Fibroblast of skin of left biceps (primary cell): ENCODE measurements around the gene ALPI.
"Not testable (repeated sequence)": the region's sequence is repeated elsewhere in the genome, so short reads cannot be mapped to it uniquely, and the experiment has no call there.

Experiments
- DNase-seq, 2 experiments: peaks; one replicate each; pipeline ENCODE4 v3.0.0-alpha.2; 2013; ENCODE audit warnings: low read depth in 2 of 2

The ALPI gene

GRCh38 chr2:232441922-232442321 is 14.0 kb upstream of the ALPI start:
- DNase-seq, result not testable (repeated sequence)

- not testable (repeated sequence) for DNase-seq
Measured at GRCh38 chr2:232442431-232442830, 13.5 kb upstream of the ALPI start.

GRCh38 chr2:232443047-232443446 is 12.9 kb upstream of the ALPI start:
- not testable (repeated sequence) for DNase-seq

GRCh38 chr2:232443669-232444408 is 12.1 kb upstream of the ALPI start:
- DNase-seq, result not testable (repeated sequence)

- DNase-seq, result no peak
Measured at GRCh38 chr2:232444409-232445148, 11.4 kb upstream of the ALPI start.

GRCh38 chr2:232445149-232445885 is 10.6 kb upstream of the ALPI start:
- DNase-seq, result not testable (repeated sequence)

GRCh38 chr2:232446266-232446777 is 9.6 kb upstream of the ALPI start:
- not testable (repeated sequence) for DNase-seq

GRCh38 chr2:232447091-232447620 is 8.8 kb upstream of the ALPI start:
- DNase-seq, result no peak

GRCh38 chr2:232447638-232448303 is 8.2 kb upstream of the ALPI start:
- DNase-seq, result no peak

- DNase-seq, result no peak
Measured at GRCh38 chr2:232448304-232448690, 7.7 kb upstream of the ALPI start.

GRCh38 chr2:232449964-232450363 is 6.0 kb upstream of the ALPI start:
- no peak for DNase-seq

- DNase-seq, result not testable (repeated sequence)
Measured at GRCh38 chr2:232451645-232452044, 4.3 kb upstream of the ALPI start.

- DNase-seq, result no peak
Measured at GRCh38 chr2:232454630-232455029, 1.3 kb upstream of the ALPI start.

GRCh38 chr2:232456296-232457120 is 555 bp downstream of the ALPI start:
- DNase-seq, result no peak

GRCh38 chr2:232457121-232458011 is 1.4 kb downstream of the ALPI start:
- DNase-seq, result no peak

- DNase-seq, result no peak
Measured at GRCh38 chr2:232458051-232458660, 2.2 kb downstream of the ALPI start.

- no peak for DNase-seq
Measured at GRCh38 chr2:232458661-232459418, 2.9 kb downstream of the ALPI start.

GRCh38 chr2:232459419-232460035 is 3.6 kb downstream of the ALPI start:
- DNase-seq, result no peak
